K562 (cell line): ENCODE data around the gene SH3BGR. TPM values are rescaled to one million over a fixed set of nuclear protein-coding genes. Genes with fewer than 3 reads are reported as not detected.

ENCODE experiments used
- CXXC5 ChIP-seq: fragments of 250-450 bp; sonication (Bioruptor Pico); IDR thresholded peaks from 2 replicates; pipeline ENCODE4 v1.8.0; 2022; ENCODE audit warnings: inconsistent platforms, mild to moderate bottlenecking, moderate library complexity
- HNRNPK ChIP-seq: fragments of 200-400 bp; formaldehyde crosslinking; IDR thresholded peaks from one replicate; pipeline ENCODE4 v1.6.1; 2018; ENCODE audit warnings: mild to moderate bottlenecking, low read depth, low read length; ENCODE audit not compliant: poor library complexity, severe bottlenecking
- HNRNPUL1 ChIP-seq: fragments of 200-400 bp; formaldehyde crosslinking; IDR thresholded peaks from 2 replicates; pipeline ENCODE4 v1.6.1; 2017; ENCODE audit warnings: low read length
- KDM4B ChIP-seq, 2 experiments: fragments of 450-650 bp in 1 of 2; sonication (generic) in 1 of 2; IDR thresholded peaks; 2 replicates each; pipeline ENCODE4 v1.6.1; 2016 to 2017; ENCODE audit warnings: borderline replicate concordance in 2 of 2, antibody characterized with exemption in 1 of 2, low read depth in 1 of 2, mild to moderate bottlenecking in 1 of 2
- LEF1 ChIP-seq: fragments of 450-650 bp; IDR thresholded peaks from 2 replicates; pipeline ENCODE4 v1.6.1; 2016; ENCODE audit warnings: mild to moderate bottlenecking
- XRCC5 ChIP-seq: fragments of 200-400 bp; formaldehyde crosslinking; IDR thresholded peaks from 2 replicates; pipeline ENCODE4 v1.6.1; 2017; ENCODE audit warnings: low read depth, mild to moderate bottlenecking, low read length
- ZBTB34 ChIP-seq: fragments of 250-450 bp; sonication (Bioruptor Pico); IDR thresholded peaks from 2 replicates; pipeline ENCODE4 v1.8.0; 2021; ENCODE audit warnings: mild to moderate bottlenecking, moderate library complexity
- ZNF282 ChIP-seq: sonication (generic); formaldehyde crosslinking; IDR thresholded peaks from 2 replicates; pipeline ENCODE4 v1.8.1; 2023; ENCODE audit warnings: missing genetic modification reagents
- ZNF431 ChIP-seq: sonication (generic); formaldehyde crosslinking; IDR thresholded peaks from 2 replicates; pipeline ENCODE4 v1.8.0; 2022; ENCODE audit warnings: mild to moderate bottlenecking, missing genetic modification reagents
- polyA plus RNA-seq, 8 experiments: library from polyadenylated mRNA; depleted of rRNA in 4 of 8; stranded (reverse) in 5 of 8; unstranded in 3 of 8; fragments of >200 nt; fragmentation: Nextera tagmentation in 2 of 8; fragmentation: Illumina TruSeq in 1 of 8; extraction: Ambion mirVana in 2 of 8; extraction: Trizol in 1 of 8; gene quantifications; 2 replicates each; pipeline versions ENCODE4 v1.2.1 to v1.2.3, GENCODE V29; 2011 to 2014; ENCODE audit warnings: inconsistent platforms in 1 of 8, missing spikeins in 1 of 8
- total RNA-seq, 7 experiments: library from RNA; depleted of rRNA in 6 of 7; stranded (reverse); fragments of >200 nt in 6 of 7; fragmentation: Illumina TruSeq in 2 of 7; extraction: Trizol in 2 of 7; gene quantifications; 2 replicates each; pipeline versions ENCODE4 v1.2.1 to v1.2.3, GENCODE V29; 2011 to 2021; ENCODE audit warnings: low replicate concordance in 1 of 7
- TF ChIP-seq, protein P1 (sequence below): fragments of 250-450 bp; sonication (Bioruptor Pico); IDR thresholded peaks from 2 replicates; pipeline ENCODE4 v1.5.0; 2022; ENCODE audit warnings: mild to moderate bottlenecking
- TF ChIP-seq, protein P2 (sequence below): fragments of 450-650 bp; IDR thresholded peaks from 2 replicates; pipeline ENCODE4 v1.6.1; 2018; ENCODE audit not compliant: partially characterized antibody
- TF ChIP-seq, protein P3 (sequence below): sonication (generic); formaldehyde crosslinking; IDR thresholded peaks from 2 replicates; pipeline ENCODE4 v1.8.0; 2022; ENCODE audit warnings: mild to moderate bottlenecking, missing genetic modification reagents

The SH3BGR gene
- total and polyA plus RNA-seq, 9 of the 15 experiments (the other 6 are each of a cell fraction or from before 2014, with no cell fraction given): 6.6 to 42.9 (median 25.6) TPM

- TF ChIP-seq HNRNPUL1 (no peak), LEF1 (no peak; the same call in 1 of the 2 replicates), ZBTB34 (CRISPR knock-in tag) (no peak), XRCC5 (no peak; the same call in 1 of the 2 replicates), HNRNPK (no peak), ZNF282 (CRISPR knock-in tag) (no peak), ZNF431 (no peak), CXXC5 (CRISPR knock-in tag) (peak; percentile 29; the same call in 1 of the 2 replicates), KDM4B (IDR thresholded peaks at IDR 0.05; ENCODE audit: borderline replicate concordance in 2 of 2, low read depth in 1 of 2) (0 out of 4 replicates have a peak, but pooled peaks of 1 of the 2 experiments have one; percentile 38)
- TF ChIP-seq, protein P1, sequence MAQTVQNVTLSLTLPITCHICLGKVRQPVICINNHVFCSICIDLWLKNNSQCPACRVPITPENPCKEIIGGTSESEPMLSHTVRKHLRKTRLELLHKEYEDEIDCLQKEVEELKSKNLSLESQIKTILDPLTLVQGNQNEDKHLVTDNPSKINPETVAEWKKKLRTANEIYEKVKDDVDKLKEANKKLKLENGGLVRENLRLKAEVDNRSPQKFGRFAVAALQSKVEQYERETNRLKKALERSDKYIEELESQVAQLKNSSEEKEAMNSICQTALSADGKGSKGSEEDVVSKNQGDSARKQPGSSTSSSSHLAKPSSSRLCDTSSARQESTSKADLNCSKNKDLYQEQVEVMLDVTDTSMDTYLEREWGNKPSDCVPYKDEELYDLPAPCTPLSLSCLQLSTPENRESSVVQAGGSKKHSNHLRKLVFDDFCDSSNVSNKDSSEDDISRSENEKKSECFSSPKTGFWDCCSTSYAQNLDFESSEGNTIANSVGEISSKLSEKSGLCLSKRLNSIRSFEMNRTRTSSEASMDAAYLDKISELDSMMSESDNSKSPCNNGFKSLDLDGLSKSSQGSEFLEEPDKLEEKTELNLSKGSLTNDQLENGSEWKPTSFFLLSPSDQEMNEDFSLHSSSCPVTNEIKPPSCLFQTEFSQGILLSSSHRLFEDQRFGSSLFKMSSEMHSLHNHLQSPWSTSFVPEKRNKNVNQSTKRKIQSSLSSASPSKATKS (CRISPR knock-in tag): no peak
- TF ChIP-seq, protein P2, sequence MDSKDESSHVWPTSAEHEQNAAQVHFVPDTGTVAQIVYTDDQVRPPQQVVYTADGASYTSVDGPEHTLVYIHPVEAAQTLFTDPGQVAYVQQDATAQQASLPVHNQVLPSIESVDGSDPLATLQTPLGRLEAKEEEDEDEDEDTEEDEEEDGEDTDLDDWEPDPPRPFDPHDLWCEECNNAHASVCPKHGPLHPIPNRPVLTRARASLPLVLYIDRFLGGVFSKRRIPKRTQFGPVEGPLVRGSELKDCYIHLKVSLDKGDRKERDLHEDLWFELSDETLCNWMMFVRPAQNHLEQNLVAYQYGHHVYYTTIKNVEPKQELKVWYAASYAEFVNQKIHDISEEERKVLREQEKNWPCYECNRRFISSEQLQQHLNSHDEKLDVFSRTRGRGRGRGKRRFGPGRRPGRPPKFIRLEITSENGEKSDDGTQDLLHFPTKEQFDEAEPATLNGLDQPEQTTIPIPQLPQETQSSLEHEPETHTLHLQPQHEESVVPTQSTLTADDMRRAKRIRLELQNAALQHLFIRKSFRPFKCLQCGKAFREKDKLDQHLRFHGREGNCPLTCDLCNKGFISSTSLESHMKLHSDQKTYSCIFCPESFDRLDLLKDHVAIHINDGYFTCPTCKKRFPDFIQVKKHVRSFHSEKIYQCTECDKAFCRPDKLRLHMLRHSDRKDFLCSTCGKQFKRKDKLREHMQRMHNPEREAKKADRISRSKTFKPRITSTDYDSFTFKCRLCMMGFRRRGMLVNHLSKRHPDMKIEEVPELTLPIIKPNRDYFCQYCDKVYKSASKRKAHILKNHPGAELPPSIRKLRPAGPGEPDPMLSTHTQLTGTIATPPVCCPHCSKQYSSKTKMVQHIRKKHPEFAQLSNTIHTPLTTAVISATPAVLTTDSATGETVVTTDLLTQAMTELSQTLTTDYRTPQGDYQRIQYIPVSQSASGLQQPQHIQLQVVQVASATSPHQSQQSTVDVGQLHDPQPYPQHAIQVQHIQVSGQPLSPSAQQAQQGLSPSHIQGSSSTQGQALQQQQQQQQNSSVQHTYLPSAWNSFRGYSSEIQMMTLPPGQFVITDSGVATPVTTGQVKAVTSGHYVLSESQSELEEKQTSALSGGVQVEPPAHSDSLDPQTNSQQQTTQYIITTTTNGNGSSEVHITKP: peak; percentile 15
- TF ChIP-seq, protein P3, sequence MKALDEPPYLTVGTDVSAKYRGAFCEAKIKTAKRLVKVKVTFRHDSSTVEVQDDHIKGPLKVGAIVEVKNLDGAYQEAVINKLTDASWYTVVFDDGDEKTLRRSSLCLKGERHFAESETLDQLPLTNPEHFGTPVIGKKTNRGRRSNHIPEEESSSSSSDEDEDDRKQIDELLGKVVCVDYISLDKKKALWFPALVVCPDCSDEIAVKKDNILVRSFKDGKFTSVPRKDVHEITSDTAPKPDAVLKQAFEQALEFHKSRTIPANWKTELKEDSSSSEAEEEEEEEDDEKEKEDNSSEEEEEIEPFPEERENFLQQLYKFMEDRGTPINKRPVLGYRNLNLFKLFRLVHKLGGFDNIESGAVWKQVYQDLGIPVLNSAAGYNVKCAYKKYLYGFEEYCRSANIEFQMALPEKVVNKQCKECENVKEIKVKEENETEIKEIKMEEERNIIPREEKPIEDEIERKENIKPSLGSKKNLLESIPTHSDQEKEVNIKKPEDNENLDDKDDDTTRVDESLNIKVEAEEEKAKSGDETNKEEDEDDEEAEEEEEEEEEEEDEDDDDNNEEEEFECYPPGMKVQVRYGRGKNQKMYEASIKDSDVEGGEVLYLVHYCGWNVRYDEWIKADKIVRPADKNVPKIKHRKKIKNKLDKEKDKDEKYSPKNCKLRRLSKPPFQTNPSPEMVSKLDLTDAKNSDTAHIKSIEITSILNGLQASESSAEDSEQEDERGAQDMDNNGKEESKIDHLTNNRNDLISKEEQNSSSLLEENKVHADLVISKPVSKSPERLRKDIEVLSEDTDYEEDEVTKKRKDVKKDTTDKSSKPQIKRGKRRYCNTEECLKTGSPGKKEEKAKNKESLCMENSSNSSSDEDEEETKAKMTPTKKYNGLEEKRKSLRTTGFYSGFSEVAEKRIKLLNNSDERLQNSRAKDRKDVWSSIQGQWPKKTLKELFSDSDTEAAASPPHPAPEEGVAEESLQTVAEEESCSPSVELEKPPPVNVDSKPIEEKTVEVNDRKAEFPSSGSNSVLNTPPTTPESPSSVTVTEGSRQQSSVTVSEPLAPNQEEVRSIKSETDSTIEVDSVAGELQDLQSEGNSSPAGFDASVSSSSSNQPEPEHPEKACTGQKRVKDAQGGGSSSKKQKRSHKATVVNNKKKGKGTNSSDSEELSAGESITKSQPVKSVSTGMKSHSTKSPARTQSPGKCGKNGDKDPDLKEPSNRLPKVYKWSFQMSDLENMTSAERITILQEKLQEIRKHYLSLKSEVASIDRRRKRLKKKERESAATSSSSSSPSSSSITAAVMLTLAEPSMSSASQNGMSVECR: no peak
These were observed at the start of gene SH3BGR (continued) for GRCh38 chr21:39451332-39452206.
